ENCODE measurements around the gene TPM3. TPM values are rescaled to one million over a fixed set of nuclear protein-coding genes. Genes with fewer than 3 reads are reported as not detected.

TPM3 gene
- total and polyA plus RNA-seq, 2 of the 8 experiments (the other 6 are each of a cell fraction or from before 2014, with no cell fraction given), result 278 to 572 TPM

- TF ChIP-seq USF2 (IDR thresholded peaks at IDR 0.05; ENCODE audit: low read length) (no peak), YY1 (IDR thresholded peaks at IDR 0.05; ENCODE audit: low read depth, low read length) (no peak), RXRA (IDR thresholded peaks at IDR 0.05; ENCODE audit: insufficient read depth, low read depth, low read length) (no peak), POLR2A (IDR thresholded peaks at IDR 0.05; ENCODE audit: control extremely low read depth in 1 of 2, low read depth in 2 of 2, low read length in 2 of 2) (no peak), TCF12 (IDR thresholded peaks at IDR 0.05; ENCODE audit: low read depth, low read length) (no peak), SP2 (IDR thresholded peaks at IDR 0.05; ENCODE audit: low read length) (no peak), EGR1 (IDR thresholded peaks at IDR 0.05; ENCODE audit: borderline replicate concordance, low read depth, low read length) (no peak)
Observed at GRCh38 chr1:154137888-154138287, 54.0 kb downstream of the TPM3 start (continued).
